NCI-H510A treated with DMSO at 0.1 percent for 48 hours (cell line): ENCODE data around the gene CEACAM21.

Source experiments
- DNase-seq: peaks from one replicate; lab custom pipeline; 2025; lab: John Stamatoyannopoulos, UW

The CEACAM21 gene

DNA sequence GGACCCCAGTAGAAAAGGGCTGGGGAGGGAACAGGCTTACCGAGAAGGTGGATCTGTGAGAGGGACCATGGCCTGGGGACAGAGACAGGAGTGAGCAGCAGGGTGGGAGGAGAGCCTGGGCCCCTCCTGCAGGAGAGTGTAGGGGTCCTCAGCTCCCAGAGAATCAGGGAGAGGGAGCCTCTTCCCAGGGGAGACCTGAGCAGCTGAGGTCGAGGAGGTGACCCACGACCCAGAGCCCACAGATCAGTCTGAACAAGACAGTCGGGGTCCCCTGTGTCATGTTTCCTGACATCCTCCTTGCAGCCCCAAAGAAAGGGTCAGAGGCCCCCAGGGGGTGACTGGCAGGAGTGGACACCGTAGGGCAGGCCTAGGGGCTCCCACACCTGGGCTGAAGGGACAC, 44.2 kb downstream of the CEACAM21 start:
- no peak for DNase-seq

DNA sequence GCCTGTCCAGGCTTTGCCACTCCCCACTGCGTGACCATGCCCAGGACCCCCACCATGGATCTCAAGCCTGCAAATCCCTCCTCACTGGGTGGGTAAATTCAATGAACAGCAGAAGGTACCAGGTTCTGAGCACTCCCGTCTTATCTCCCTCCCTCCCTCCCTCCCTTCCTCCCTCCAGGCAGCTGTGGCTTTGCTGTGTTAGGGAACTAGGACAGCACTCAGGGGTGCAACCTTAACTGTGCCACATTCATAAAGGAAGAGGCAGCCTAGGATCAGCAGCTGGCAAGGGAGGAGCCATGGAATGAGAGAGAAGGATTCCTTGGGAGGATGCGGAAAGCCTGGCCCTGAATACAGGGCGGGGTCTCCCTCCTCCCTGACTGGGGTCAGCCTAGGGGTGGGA, 45.3 kb downstream of the CEACAM21 start:
- no peak for DNase-seq

- no peak for DNase-seq
Observed at GRCh38 chr19:41621654-41622053, 45.7 kb downstream of the CEACAM21 start.

GRCh38 chr19:41623360-41623759, 47.4 kb downstream of the CEACAM21 start:
- DNase-seq = no peak

DNA sequence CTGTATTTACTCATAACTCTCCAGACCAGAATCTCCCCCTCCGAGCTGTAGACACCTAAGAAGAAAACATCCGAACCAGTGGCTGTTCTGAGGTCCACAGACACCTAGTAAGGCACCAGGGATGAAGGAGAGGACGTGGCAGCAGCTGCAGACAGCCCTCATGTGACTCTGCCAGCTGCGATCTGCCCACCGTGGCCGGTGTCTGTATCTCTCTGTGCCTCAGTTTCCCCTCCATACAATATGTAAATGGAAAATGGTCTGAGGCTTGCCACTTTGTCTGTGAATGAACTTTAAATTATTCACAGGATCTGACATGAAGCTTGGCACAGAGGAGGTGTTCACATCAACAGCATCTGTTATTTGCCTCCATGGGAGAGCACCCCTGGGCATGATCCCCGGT, 48.5 kb downstream of the CEACAM21 start:
- no peak for DNase-seq

DNA sequence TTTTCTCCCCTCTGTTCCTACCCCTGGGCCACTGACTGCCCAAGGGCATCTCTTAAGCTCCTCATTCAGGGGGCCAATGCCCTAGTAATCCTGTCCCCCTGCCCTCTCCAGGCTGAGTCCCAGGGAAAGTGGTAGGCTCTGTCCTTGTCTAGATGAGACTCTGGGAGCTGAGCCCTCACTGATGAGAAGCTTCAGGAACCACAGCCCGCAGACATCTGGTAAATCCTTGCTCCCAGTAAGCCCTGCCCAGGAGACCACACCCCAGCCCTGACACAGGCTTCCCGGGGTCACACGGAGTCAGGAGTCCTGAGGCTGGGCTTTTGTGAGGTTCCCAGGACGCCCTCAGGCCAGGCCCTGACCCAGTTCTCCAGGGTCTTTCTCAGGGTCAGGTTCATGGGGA, 49.0 kb downstream of the CEACAM21 start:
- DNase-seq = no peak

DNA sequence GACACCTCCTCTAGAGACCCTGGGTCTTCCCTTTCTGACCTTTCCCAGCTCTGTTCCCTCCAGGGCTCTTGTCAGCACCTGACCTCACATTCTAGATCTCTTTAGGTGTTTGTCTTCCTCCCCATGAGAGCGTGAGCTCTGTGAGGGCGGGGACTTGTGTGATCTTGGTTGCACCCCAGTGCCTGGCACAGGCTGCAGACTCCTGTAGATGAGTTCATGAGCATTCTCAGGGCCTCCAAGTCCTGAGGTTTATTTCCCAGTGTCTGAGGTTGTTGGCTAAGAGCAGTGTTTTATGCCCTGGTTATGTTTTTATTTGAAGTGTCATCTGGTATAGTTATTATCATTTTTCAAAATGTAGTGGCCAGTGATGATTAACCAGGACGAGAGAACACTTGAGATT, 50.3 kb downstream of the CEACAM21 start:
- no peak for DNase-seq

DNA sequence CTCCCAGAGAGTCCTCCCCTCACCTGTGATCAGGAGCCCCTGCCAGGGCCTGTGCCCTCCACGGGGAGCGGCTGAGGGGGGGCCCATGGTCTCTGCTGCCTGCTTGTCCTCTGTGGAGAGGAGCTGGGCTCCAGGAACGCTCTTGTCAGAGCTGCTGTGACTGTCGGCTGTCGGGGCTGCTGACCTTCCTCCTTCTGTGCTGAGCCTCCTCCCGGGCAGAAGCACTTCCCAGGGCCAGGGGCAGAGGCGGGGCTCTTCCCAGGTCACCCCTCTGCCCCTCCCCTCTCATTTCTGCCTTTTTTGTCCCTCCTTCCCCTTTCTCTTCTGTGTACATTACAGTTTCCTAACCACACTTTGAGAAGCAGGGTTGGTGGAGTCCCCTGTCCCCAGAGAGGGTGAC, 50.9 kb downstream of the CEACAM21 start, which contains the start of gene CEACAM4:
Gene CEACAM4, minus strand, starts transcription at position 198 of the 400 bp plus-strand sequence. Its CDS starts 111 bp downstream, at position 87.
- no peak for DNase-seq

DNA sequence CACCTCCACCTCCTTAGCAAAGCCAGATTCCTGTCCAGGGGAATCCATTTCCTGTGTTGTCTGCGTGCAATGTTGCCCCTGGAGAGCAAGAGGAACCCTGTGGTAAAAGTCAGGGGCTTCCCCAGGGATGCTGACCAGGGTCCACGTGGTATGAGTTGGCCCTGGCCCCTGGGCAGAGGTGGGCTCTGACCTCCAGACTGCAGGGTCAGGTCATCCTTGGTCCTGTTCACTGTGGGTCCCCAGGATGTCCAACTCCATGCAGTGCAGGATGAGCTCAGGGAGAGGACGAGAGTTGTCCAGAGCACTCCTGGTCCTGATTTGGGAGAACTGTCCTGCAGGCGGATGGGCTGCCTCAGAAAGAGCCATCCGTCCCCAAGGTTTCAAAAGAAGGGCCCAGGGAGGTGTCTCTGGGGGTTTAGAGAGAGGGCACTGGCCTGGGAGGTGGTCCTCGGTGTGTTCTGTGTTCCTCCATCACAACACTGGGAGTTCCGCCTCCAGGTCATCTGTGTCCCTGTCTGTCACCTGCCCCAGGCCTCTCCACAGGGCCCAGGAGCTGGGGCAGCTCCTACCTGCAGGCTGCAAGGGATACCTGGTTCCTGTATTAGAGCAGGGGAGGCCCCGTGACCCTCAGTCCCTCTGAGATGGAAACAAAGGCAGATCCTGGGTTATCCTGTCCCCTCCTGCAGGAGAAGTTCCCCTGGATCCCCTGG, 52.2 kb downstream of the CEACAM21 start:
- no peak for DNase-seq
